Measurements from ENCODE around the gene NPTN.

- TF ChIP-seq SUZ12 (IDR thresholded peaks at IDR 0.05; ENCODE audit: extremely low read depth, insufficient read depth, insufficient read length), result no peak
- no peak for TF ChIP-seq YY1 (IDR thresholded peaks at IDR 0.05; ENCODE audit: insufficient read depth, insufficient read length)
Measured at GRCh38 chr15:73658645-73659044, 25.5 kb upstream of the NPTN start.
